GM18951 (cell line): Measurements from ENCODE around the gene ZNF516.

Source experiments
- POLR2A ChIP-seq: IDR thresholded peaks from 4 replicates; pipeline ENCODE4 v1.6.1; 2011; ENCODE audit warnings: mild to moderate bottlenecking; ENCODE audit not compliant: insufficient read length, insufficient read depth; ENCODE audit errors: extremely low read depth
- in situ Hi-C: fragments of 300-500 bp; cut with MboI; formaldehyde crosslinking; loops from one replicate; pipeline ENCODE4 v1.12.0; 2022; ENCODE audit warnings: low sequenced_read_pairs, mixed read lengths, inconsistent platforms; ENCODE audit not compliant: unreplicated experiment

The ZNF516 gene

GRCh38 chr18:76502551-76502950, 7.5 kb upstream of the ZNF516 start:
- no peak for TF ChIP-seq POLR2A
- in situ Hi-C loops = no loop called here

- in situ Hi-C loops = no loop called here
These were observed 4.7 kb upstream of the ZNF516 start for GRCh38 chr18:76499637-76500340.

GRCh38 chr18:76499021-76499420, 4.0 kb upstream of the ZNF516 start:
- in situ Hi-C loops = no loop called here
- no peak for TF ChIP-seq POLR2A

More at GRCh38 chr18:76499637-76500340, 4.7 kb upstream of the ZNF516 start:
- TF ChIP-seq POLR2A = no peak

GRCh38 chr18:76498064-76498463, 3.0 kb upstream of the ZNF516 start:
- no peak for TF ChIP-seq POLR2A
- in situ Hi-C loops = no loop called here

- in situ Hi-C loops = no loop called here
- no peak for TF ChIP-seq POLR2A
These were observed 2.0 kb upstream of the ZNF516 start for GRCh38 chr18:76497021-76497420.

- peak; percentile 26 for TF ChIP-seq POLR2A
- in situ Hi-C loops = no loop called here
These were observed 1.3 kb upstream of the ZNF516 start for GRCh38 chr18:76496194-76496890.

GRCh38 chr18:76495435-76496193, 572 bp upstream of the ZNF516 start:
- peak; percentile 56 for TF ChIP-seq POLR2A
- in situ Hi-C loops = no loop called here

GRCh38 chr18:76494231-76495005, 624 bp downstream of the ZNF516 start:
- TF ChIP-seq POLR2A = no peak
- in situ Hi-C loops = no loop called here

GRCh38 chr18:76493213-76494161, 1.6 kb downstream of the ZNF516 start:
- no peak for TF ChIP-seq POLR2A

GRCh38 chr18:76492669-76493212, 2.3 kb downstream of the ZNF516 start:
- in situ Hi-C loops = no loop called here
- TF ChIP-seq POLR2A = peak; percentile 62

More at GRCh38 chr18:76493213-76494161, 1.6 kb downstream of the ZNF516 start:
- in situ Hi-C loops = no loop called here

GRCh38 chr18:76491776-76492668, 3.0 kb downstream of the ZNF516 start:
- in situ Hi-C loops = no loop called here
- peak; percentile 39 for TF ChIP-seq POLR2A
